ENCODE results near the gene SLC35F3.
"Not testable (repeated sequence)": the region's sequence is repeated elsewhere in the genome, so short reads cannot be mapped to it uniquely, and the experiment has no call there.

The SLC35F3 gene

GRCh38 chr1:234136073-234136472, 231.6 kb downstream of the SLC35F3 start:
- Histone ChIP-seq H3K9me3 (ENCODE audit: control insufficient read depth, low read length) (no peaks in the 10 kb centered on the region), H3K4me1 (ENCODE audit: control insufficient read depth, insufficient read depth, low read length, poor library complexity, severe bottlenecking) (peaks cover 6% of the 10 kb centered on the region)

GRCh38 chr1:234139966-234140365, 235.5 kb downstream of the SLC35F3 start:
- 75 to 81% methylated on average over 3 to 4 of the region's 6 CpGs for WGBS, 2 experiments (ENCODE audit: insufficient coverage in 2 of 2)
- Histone ChIP-seq H3K4me1 (ENCODE audit: control insufficient read depth, insufficient read depth, low read length, poor library complexity, severe bottlenecking) (peaks cover 6% of the 10 kb centered on the region), H3K4me3 (ENCODE audit: extremely low read depth, insufficient read depth, low read length, poor library complexity, severe bottlenecking) (no peak overlapping the region), H3K27ac (ENCODE audit: low read depth, low read length, severe bottlenecking) (no peak overlapping the region), H3K9me3 (ENCODE audit: control insufficient read depth, low read length) (no peaks in the 10 kb centered on the region), H3K36me3 (ENCODE audit: control insufficient read depth, insufficient read depth, low read length) (no peaks in the 10 kb centered on the region)

More at GRCh38 chr1:234136073-234136472, 231.6 kb downstream of the SLC35F3 start:
- no peak overlapping the region for H3K4me3 ChIP-seq (ENCODE audit: extremely low read depth, insufficient read depth, low read length, poor library complexity, severe bottlenecking)
- no peaks in the 10 kb centered on the region for H3K36me3 ChIP-seq (ENCODE audit: control insufficient read depth, insufficient read depth, low read length)
- no peak overlapping the region for H3K27ac ChIP-seq (ENCODE audit: low read depth, low read length, severe bottlenecking)

GRCh38 chr1:234140388-234140787, 235.9 kb downstream of the SLC35F3 start:
- Histone ChIP-seq H3K36me3 (ENCODE audit: control insufficient read depth, insufficient read depth, low read length) (no peaks in the 10 kb centered on the region), H3K27ac (ENCODE audit: low read depth, low read length, severe bottlenecking) (no peak overlapping the region), H3K4me1 (ENCODE audit: control insufficient read depth, insufficient read depth, low read length, poor library complexity, severe bottlenecking) (peaks cover 6% of the 10 kb centered on the region), H3K9me3 (ENCODE audit: control insufficient read depth, low read length) (no peaks in the 10 kb centered on the region), H3K4me3 (ENCODE audit: extremely low read depth, insufficient read depth, low read length, poor library complexity, severe bottlenecking) (no peak overlapping the region)
- WGBS, 2 experiments (ENCODE audit: insufficient coverage in 2 of 2), result 94% methylated on average over 8 to 9 of the region's 9 CpGs

- H3K36me3 ChIP-seq (ENCODE audit: control insufficient read depth, insufficient read depth, low read length), result no peaks in the 10 kb centered on the region
- no peak overlapping the region for H3K27ac ChIP-seq (ENCODE audit: low read depth, low read length, severe bottlenecking)
- 86% methylated on average over 1 of the region's 2 CpGs; no CpG with 5 or more reads in 1 of the 2 experiments for WGBS, 2 experiments (ENCODE audit: insufficient coverage in 2 of 2)
- H3K4me1 ChIP-seq (ENCODE audit: control insufficient read depth, insufficient read depth, low read length, poor library complexity, severe bottlenecking), result peaks cover 6% of the 10 kb centered on the region
- H3K9me3 ChIP-seq (ENCODE audit: control insufficient read depth, low read length), result no peaks in the 10 kb centered on the region
- H3K4me3 ChIP-seq (ENCODE audit: extremely low read depth, insufficient read depth, low read length, poor library complexity, severe bottlenecking), result no peak overlapping the region
These were observed 236.5 kb downstream of the SLC35F3 start for GRCh38 chr1:234141006-234141405.

GRCh38 chr1:234143681-234144080, 239.2 kb downstream of the SLC35F3 start:
- WGBS, 2 experiments (ENCODE audit: insufficient coverage in 2 of 2), result 92% methylated on average over 1 of the region's 2 CpGs; no CpG with 5 or more reads in 1 of the 2 experiments
- Histone ChIP-seq H3K9me3 (ENCODE audit: control insufficient read depth, low read length) (peaks cover 5% of the 10 kb centered on the region), H3K36me3 (ENCODE audit: control insufficient read depth, insufficient read depth, low read length) (no peaks in the 10 kb centered on the region)

GRCh38 chr1:234144901-234145300, 240.4 kb downstream of the SLC35F3 start:
- H3K36me3 ChIP-seq (ENCODE audit: control insufficient read depth, insufficient read depth, low read length), result no peaks in the 10 kb centered on the region
- H3K4me1 ChIP-seq (ENCODE audit: control insufficient read depth, insufficient read depth, low read length, poor library complexity, severe bottlenecking), result peaks cover 6% of the 10 kb centered on the region
- H3K27ac ChIP-seq (ENCODE audit: low read depth, low read length, severe bottlenecking), result no peak overlapping the region
- 100% methylated on average over 1 to 2 of the region's 4 CpGs for WGBS, 2 experiments (ENCODE audit: insufficient coverage in 2 of 2)
- peaks cover 5% of the 10 kb centered on the region for H3K9me3 ChIP-seq (ENCODE audit: control insufficient read depth, low read length)
- no peak overlapping the region for H3K4me3 ChIP-seq (ENCODE audit: extremely low read depth, insufficient read depth, low read length, poor library complexity, severe bottlenecking)

More at GRCh38 chr1:234143681-234144080, 239.2 kb downstream of the SLC35F3 start:
- peaks cover 6% of the 10 kb centered on the region for H3K4me1 ChIP-seq (ENCODE audit: control insufficient read depth, insufficient read depth, low read length, poor library complexity, severe bottlenecking)
- H3K4me3 ChIP-seq (ENCODE audit: extremely low read depth, insufficient read depth, low read length, poor library complexity, severe bottlenecking), result no peak overlapping the region
- no peak overlapping the region for H3K27ac ChIP-seq (ENCODE audit: low read depth, low read length, severe bottlenecking)

GRCh38 chr1:234148350-234148749, 243.9 kb downstream of the SLC35F3 start:
- Histone ChIP-seq H3K9me3 (ENCODE audit: control insufficient read depth, low read length) (peaks cover 5% of the 10 kb centered on the region), H3K4me1 (ENCODE audit: control insufficient read depth, insufficient read depth, low read length, poor library complexity, severe bottlenecking) (no peaks in the 10 kb centered on the region), H3K36me3 (ENCODE audit: control insufficient read depth, insufficient read depth, low read length) (no peaks in the 10 kb centered on the region), H3K4me3 (ENCODE audit: extremely low read depth, insufficient read depth, low read length, poor library complexity, severe bottlenecking) (no peak overlapping the region), H3K27ac (ENCODE audit: low read depth, low read length, severe bottlenecking) (no peak overlapping the region)
- 79 to 93% methylated on average over 1 to 2 of the region's 3 CpGs for WGBS, 2 experiments (ENCODE audit: insufficient coverage in 2 of 2)

- peaks cover 5% of the 10 kb centered on the region for H3K9me3 ChIP-seq (ENCODE audit: control insufficient read depth, low read length)
- H3K4me3 ChIP-seq (ENCODE audit: extremely low read depth, insufficient read depth, low read length, poor library complexity, severe bottlenecking), result no peak overlapping the region
- no peaks in the 10 kb centered on the region for H3K36me3 ChIP-seq (ENCODE audit: control insufficient read depth, insufficient read depth, low read length)
- 91 to 100% methylated on average over 1 of the region's 1 CpG for WGBS, 2 experiments (ENCODE audit: insufficient coverage in 2 of 2)
- H3K4me1 ChIP-seq (ENCODE audit: control insufficient read depth, insufficient read depth, low read length, poor library complexity, severe bottlenecking), result no peaks in the 10 kb centered on the region
- H3K27ac ChIP-seq (ENCODE audit: low read depth, low read length, severe bottlenecking), result no peak overlapping the region
These were observed 244.3 kb downstream of the SLC35F3 start for GRCh38 chr1:234148816-234149215.

- H3K27ac ChIP-seq (ENCODE audit: low read depth, low read length, severe bottlenecking), result no peak overlapping the region
- WGBS, 2 experiments (ENCODE audit: insufficient coverage in 2 of 2), result 100% methylated on average over 1 of the region's 3 CpGs
- peaks cover 5% of the 10 kb centered on the region for H3K9me3 ChIP-seq (ENCODE audit: control insufficient read depth, low read length)
- no peaks in the 10 kb centered on the region for H3K36me3 ChIP-seq (ENCODE audit: control insufficient read depth, insufficient read depth, low read length)
- no peak overlapping the region for H3K4me3 ChIP-seq (ENCODE audit: extremely low read depth, insufficient read depth, low read length, poor library complexity, severe bottlenecking)
- H3K4me1 ChIP-seq (ENCODE audit: control insufficient read depth, insufficient read depth, low read length, poor library complexity, severe bottlenecking), result no peaks in the 10 kb centered on the region
These were observed 244.7 kb downstream of the SLC35F3 start for GRCh38 chr1:234149217-234149616.

- WGBS, 2 experiments (ENCODE audit: insufficient coverage in 2 of 2), result 76 to 92% methylated on average over 2 of the region's 2 CpGs
- no peak overlapping the region for H3K27ac ChIP-seq (ENCODE audit: low read depth, low read length, severe bottlenecking)
- no peaks in the 10 kb centered on the region for H3K36me3 ChIP-seq (ENCODE audit: control insufficient read depth, insufficient read depth, low read length)
- H3K9me3 ChIP-seq (ENCODE audit: control insufficient read depth, low read length), result peaks cover 5% of the 10 kb centered on the region
- H3K4me3 ChIP-seq (ENCODE audit: extremely low read depth, insufficient read depth, low read length, poor library complexity, severe bottlenecking), result no peak overlapping the region
- H3K4me1 ChIP-seq (ENCODE audit: control insufficient read depth, insufficient read depth, low read length, poor library complexity, severe bottlenecking), result no peaks in the 10 kb centered on the region
These were observed 246.4 kb downstream of the SLC35F3 start for GRCh38 chr1:234150892-234151291.

GRCh38 chr1:234152344-234152743, 247.9 kb downstream of the SLC35F3 start:
- H3K4me3 ChIP-seq (ENCODE audit: extremely low read depth, insufficient read depth, low read length, poor library complexity, severe bottlenecking); H3K4me1 ChIP-seq (ENCODE audit: control insufficient read depth, insufficient read depth, low read length, poor library complexity, severe bottlenecking); H3K27ac ChIP-seq (ENCODE audit: low read depth, low read length, severe bottlenecking); H3K36me3 ChIP-seq (ENCODE audit: control insufficient read depth, insufficient read depth, low read length); H3K9me3 ChIP-seq (ENCODE audit: control insufficient read depth, low read length): not testable (repeated sequence)
- 83 to 100% methylated on average over 1 of the region's 4 CpGs for WGBS, 2 experiments (ENCODE audit: insufficient coverage in 2 of 2)

All from mesodermal cell (in vitro differentiated cells).